RWPE1 (cell line): ENCODE data around the gene STOM.

Experiments
- CTCF ChIA-PET: fragments of 350-600 bp; sonication (Branson Sonifier 250); formaldehyde crosslinking; extraction: SDS; loops from one replicate; lab custom pipeline; 2021; lab: Yijun Ruan, JAX
- POLR2A ChIA-PET: fragments of 400-600 bp; formaldehyde crosslinking; extraction: SDS; loops from one replicate; lab custom pipeline; 2020; ENCODE audit warnings: antibody characterized with exemption; ENCODE audit not compliant: low non-redundant PET; lab: Yijun Ruan, JAX
- DNase-seq: peaks from one replicate; pipeline ENCODE4 v3.0.0; 2012; ENCODE audit warnings: low spot score
- H3K27ac ChIP-seq: fragments of 450-650 bp; 2 replicates; pipeline ENCODE4 v1.5.1; 2017
- CTCF ChIP-seq: fragments of 450-650 bp; conservative IDR thresholded peaks from 2 replicates; pipeline ENCODE4 v1.5.1; 2017; ENCODE audit warnings: low read depth, mild to moderate bottlenecking

STOM gene

GRCh38 chr9:121313458-121314152 lies 56.4 kb downstream of the STOM start:
- no peak for DNase-seq
- ChIA-PET POLR2A (no interaction called here), CTCF (interaction anchor here (1.1 kb wide), 1 partner anchor 86 kb away, joined by 4 read pairs; no protein-coding TSS in a partner anchor)
- TF ChIP-seq CTCF: no peak
- H3K27ac ChIP-seq: no peak overlapping the region

- ChIA-PET POLR2A (no interaction called here), CTCF (no interaction called here)
- DNase-seq: no peak
- no peak overlapping the region for H3K27ac ChIP-seq
- TF ChIP-seq CTCF: no peak
These were observed 57.9 kb downstream of the STOM start for GRCh38 chr9:121312169-121312568.

- no peak for DNase-seq
- ChIA-PET POLR2A (no interaction called here), CTCF (interaction anchor here (0.6 to 2.0 kb wide), 2 partner anchors 10 to 89 kb away, joined by 4 to 10 read pairs; no protein-coding TSS in a partner anchor)
- no peak for TF ChIP-seq CTCF
- no peak overlapping the region for H3K27ac ChIP-seq
These were observed 59.5 kb downstream of the STOM start for GRCh38 chr9:121310571-121310970.

- ChIA-PET POLR2A (no interaction called here), CTCF (interaction anchor here (0.5 to 2.0 kb wide), 4 partner anchors 10 to 894 kb away, joined by 3 to 10 read pairs (median 3); no protein-coding TSS in a partner anchor)
- H3K27ac ChIP-seq: no peak overlapping the region
- TF ChIP-seq CTCF: no peak
- no peak for DNase-seq
These were observed 60.1 kb downstream of the STOM start for GRCh38 chr9:121309833-121310425.

GRCh38 chr9:121309171-121309570 lies 60.9 kb downstream of the STOM start:
- no peak for TF ChIP-seq CTCF
- CTCF ChIA-PET: interaction anchor here (0.5 to 2.0 kb wide), 4 partner anchors 11 to 229 kb away, joined by 3 to 10 read pairs (median 3); no protein-coding TSS in a partner anchor
- no peak for DNase-seq
- 0 out of 2 replicates have a peak overlapping the region, but pooled peaks have one; percentile 0 for H3K27ac ChIP-seq
- POLR2A ChIA-PET: no interaction called here

- no peak for DNase-seq
- no peak for TF ChIP-seq CTCF
- POLR2A ChIA-PET: no interaction called here
- CTCF ChIA-PET: interaction anchor here (0.6 to 2.0 kb wide), 2 partner anchors 11 to 20 kb away, joined by 3 to 10 read pairs; no protein-coding TSS in a partner anchor
- H3K27ac ChIP-seq: 0 out of 2 replicates have a peak overlapping the region, but pooled peaks have one; percentile 0
These were observed 61.3 kb downstream of the STOM start for GRCh38 chr9:121308765-121309164.
